Liver (tissue), 9 donors: ENCODE data around the gene KIRREL3. TPM values are rescaled to one million over a fixed set of nuclear protein-coding genes. Genes with fewer than 3 reads are reported as not detected.

Experiments used
- DNase-seq: peaks from one replicate; pipeline ENCODE4 v3.0.0-alpha.2; 2017; ENCODE audit warnings: low spot score
- H3K27ac ChIP-seq, 2 donors: one replicate each; pipeline ENCODE4 v1.7.0; 2013; ENCODE audit warnings: inconsistent platforms in 2 of 2, low read length in 2 of 2, control low read depth in 1 of 2, low read depth in 1 of 2, mild to moderate bottlenecking in 1 of 2
- H3K27me3 ChIP-seq, 4 donors: one replicate each; pipeline versions ENCODE4 v1.6.1 to v1.7.0; 2013; ENCODE audit warnings: low read length in 3 of 4, inconsistent platforms in 1 of 4, mild to moderate bottlenecking in 1 of 4, moderate library complexity in 1 of 4; ENCODE audit not compliant: control insufficient read depth in 4 of 4, insufficient read depth in 4 of 4
- H3K36me3 ChIP-seq, 4 donors: one replicate each; pipeline versions ENCODE4 v1.6.1 to v1.7.0; 2013; ENCODE audit warnings: low read length in 3 of 4, mild to moderate bottlenecking in 3 of 4, low read depth in 1 of 4, moderate library complexity in 1 of 4; ENCODE audit not compliant: control insufficient read depth in 4 of 4, insufficient read depth in 3 of 4
- H3K4me1 ChIP-seq, 4 donors: one replicate each; pipeline versions ENCODE4 v1.6.1 to v1.7.0; 2013; ENCODE audit warnings: low read length in 3 of 4, mild to moderate bottlenecking in 3 of 4, moderate library complexity in 1 of 4; ENCODE audit not compliant: control insufficient read depth in 4 of 4, insufficient read depth in 4 of 4
- H3K4me3 ChIP-seq, 3 donors: one replicate each; pipeline versions ENCODE4 v1.6.1 to v1.7.0; 2013; ENCODE audit warnings: low read length in 3 of 3, control low read depth in 1 of 3, low read depth in 1 of 3, mild to moderate bottlenecking in 1 of 3
- H3K9ac ChIP-seq, 2 donors: one replicate each; pipeline ENCODE4 v1.7.0; 2013; ENCODE audit warnings: low read length in 2 of 2, mild to moderate bottlenecking in 2 of 2, moderate library complexity in 2 of 2, control low read depth in 1 of 2, low read depth in 1 of 2
- H3K9me3 ChIP-seq, 4 donors: one replicate each; pipeline versions ENCODE4 v1.6.1 to v1.7.0; 2013; ENCODE audit warnings: low read length in 3 of 4; ENCODE audit not compliant: control insufficient read depth in 4 of 4
- EGR1 ChIP-seq, 2 donors: IDR thresholded peaks; 2 replicates each; pipeline ENCODE4 v1.6.1; 2016 to 2018; ENCODE audit warnings: antibody characterized with exemption in 2 of 2, low read depth in 2 of 2
- FOXA1 ChIP-seq: IDR thresholded peaks from 2 replicates; pipeline ENCODE4 v1.6.1; 2016; ENCODE audit warnings: antibody characterized with exemption
- FOXA2 ChIP-seq: IDR thresholded peaks from 2 replicates; pipeline ENCODE4 v1.6.1; 2016; ENCODE audit warnings: antibody characterized with exemption
- GABPA ChIP-seq, 2 donors: IDR thresholded peaks in 1 of 2; conservative IDR thresholded peaks in 1 of 2; 2 replicates each; pipeline ENCODE4 v1.6.1; 2016; ENCODE audit warnings: antibody characterized with exemption in 2 of 2, mild to moderate bottlenecking in 1 of 2, moderate library complexity in 1 of 2
- HNF4A ChIP-seq, 2 donors: conservative IDR thresholded peaks; 2 replicates each; pipeline ENCODE4 v1.6.1; 2016; ENCODE audit warnings: antibody characterized with exemption in 2 of 2, mild to moderate bottlenecking in 2 of 2
- HNF4G ChIP-seq: IDR thresholded peaks from 2 replicates; pipeline ENCODE4 v1.6.1; 2016; ENCODE audit warnings: antibody characterized with exemption
- JUND ChIP-seq, 2 donors: IDR thresholded peaks; 2 replicates each; pipeline ENCODE4 v1.6.1; 2016; ENCODE audit warnings: antibody characterized with exemption in 2 of 2
- NR2F2 ChIP-seq: IDR thresholded peaks from 2 replicates; pipeline ENCODE4 v1.6.1; 2016; ENCODE audit warnings: antibody characterized with exemption
- RAD21 ChIP-seq, 2 donors: IDR thresholded peaks; 2 replicates each; pipeline ENCODE4 v1.6.1; 2016; ENCODE audit warnings: antibody characterized with exemption in 2 of 2, mild to moderate bottlenecking in 2 of 2
- RXRA ChIP-seq, 2 donors: IDR thresholded peaks; 2 replicates each; pipeline ENCODE4 v1.6.1; 2017 to 2018; ENCODE audit warnings: antibody characterized with exemption in 2 of 2, mild to moderate bottlenecking in 1 of 2
- SP1 ChIP-seq: IDR thresholded peaks from 2 replicates; pipeline ENCODE4 v1.6.1; 2018; ENCODE audit warnings: antibody characterized with exemption, mild to moderate bottlenecking
- TAF1 ChIP-seq: conservative IDR thresholded peaks from 2 replicates; pipeline ENCODE4 v1.6.1; 2016; ENCODE audit warnings: antibody characterized with exemption, mild to moderate bottlenecking
- YY1 ChIP-seq: IDR thresholded peaks from 2 replicates; pipeline ENCODE4 v1.6.1; 2016; ENCODE audit warnings: antibody characterized with exemption, mild to moderate bottlenecking
- WGBS: extraction: QIAGEN DNeasy Blood & Tissue Kit; methylation state at CpG from one replicate; pipeline ENCODE4 v1.1.7; 2013; 5-methylcytosine and 5-hydroxymethylcytosine counted together
- polyA plus RNA-seq, 2 donors: library from polyadenylated mRNA; stranded (reverse) in 1 of 2; unstranded in 1 of 2; fragments of 200-250 nt in 1 of 2; fragments of >200 nt in 1 of 2; fragmentation: Nextera tagmentation in 1 of 2; extraction: Ambion mirVana in 1 of 2; gene quantifications; one replicate each; pipeline versions ENCODE4 v1.2.1 to v1.2.3, GENCODE V29; 2013 to 2015
- total RNA-seq, 2 donors: library from RNA; depleted of rRNA; stranded (reverse); fragments of >200 nt; gene quantifications; one replicate each; pipeline ENCODE4 v1.2.3, GENCODE V29; 2014
- TF ChIP-seq, protein P1 (sequence below): IDR thresholded peaks from 2 replicates; pipeline ENCODE4 v1.6.1; 2016; ENCODE audit warnings: antibody characterized with exemption
- TF ChIP-seq, protein P2 (sequence below): IDR thresholded peaks from 2 replicates; pipeline ENCODE4 v1.6.1; 2016; ENCODE audit warnings: antibody characterized with exemption
- TF ChIP-seq, protein P3 (sequence below): fragments of 150-350 bp; IDR thresholded peaks from 2 replicates; pipeline ENCODE4 v1.5.1; 2017; ENCODE audit warnings: improper control_type of control experiment, low read depth, low read length; ENCODE audit not compliant: missing input control
- TF ChIP-seq, protein P4 (sequence below): IDR thresholded peaks from 2 replicates; pipeline ENCODE4 v1.6.1; 2016; ENCODE audit warnings: antibody characterized with exemption, mild to moderate bottlenecking
- TF ChIP-seq, protein P5 (sequence below): IDR thresholded peaks from 2 replicates; pipeline ENCODE4 v1.6.1; 2016; ENCODE audit warnings: antibody characterized with exemption
- donor health status: healthy.
- donor health status: healthy.
- donor health status: healthy.
- donor health status: healthy.
- donor health status: healthy.

KIRREL3 gene
- total and polyA plus RNA-seq, 4 donors = 0.03 to 0.29 (median 0.08) TPM; not detected in 1

DNA sequence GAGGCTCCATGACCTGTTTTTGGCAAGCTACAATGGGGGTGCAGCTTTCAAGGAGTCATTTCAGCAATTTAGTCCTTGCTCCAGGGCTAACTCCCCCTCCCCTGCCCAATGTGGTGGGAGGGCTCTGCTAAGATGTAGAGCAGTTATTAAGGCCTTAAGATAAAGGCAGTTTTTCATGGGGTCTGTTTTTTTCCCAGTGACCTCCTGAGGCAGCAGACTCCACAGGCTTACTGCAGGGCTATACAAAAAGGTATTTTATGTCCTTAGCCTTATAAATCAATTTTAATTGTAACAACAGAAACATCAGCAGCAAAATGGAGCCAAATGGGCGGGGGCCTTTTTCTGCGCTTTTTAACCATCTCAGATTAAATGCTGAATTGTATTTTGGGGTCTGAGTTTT is 192.3 kb downstream of the KIRREL3 start:
- 46% methylated on average over 2 of the region's 2 CpGs for WGBS
- Histone ChIP-seq H3K27me3 (no peaks in the 10 kb centered on the region), H3K36me3 (no peaks in the 10 kb centered on the region), H3K4me3 (no peak overlapping the region), H3K4me1 (no peaks in the 10 kb centered on the region), H3K9me3 (no peaks in the 10 kb centered on the region), H3K9ac (no peak overlapping the region), H3K27ac (no peak overlapping the region)
- no peak for TF ChIP-seq YY1
- TF ChIP-seq RXRA (IDR thresholded peaks at IDR 0.05) = no peak
- no peak for TF ChIP-seq TAF1
- no peak for TF ChIP-seq HNF4A (conservative IDR thresholded peaks at IDR 0.05)
- TF ChIP-seq, protein P1, sequence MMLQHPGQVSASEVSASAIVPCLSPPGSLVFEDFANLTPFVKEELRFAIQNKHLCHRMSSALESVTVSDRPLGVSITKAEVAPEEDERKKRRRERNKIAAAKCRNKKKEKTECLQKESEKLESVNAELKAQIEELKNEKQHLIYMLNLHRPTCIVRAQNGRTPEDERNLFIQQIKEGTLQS = no peak
- TF ChIP-seq NR2F2 = no peak
- TF ChIP-seq, protein P2, sequence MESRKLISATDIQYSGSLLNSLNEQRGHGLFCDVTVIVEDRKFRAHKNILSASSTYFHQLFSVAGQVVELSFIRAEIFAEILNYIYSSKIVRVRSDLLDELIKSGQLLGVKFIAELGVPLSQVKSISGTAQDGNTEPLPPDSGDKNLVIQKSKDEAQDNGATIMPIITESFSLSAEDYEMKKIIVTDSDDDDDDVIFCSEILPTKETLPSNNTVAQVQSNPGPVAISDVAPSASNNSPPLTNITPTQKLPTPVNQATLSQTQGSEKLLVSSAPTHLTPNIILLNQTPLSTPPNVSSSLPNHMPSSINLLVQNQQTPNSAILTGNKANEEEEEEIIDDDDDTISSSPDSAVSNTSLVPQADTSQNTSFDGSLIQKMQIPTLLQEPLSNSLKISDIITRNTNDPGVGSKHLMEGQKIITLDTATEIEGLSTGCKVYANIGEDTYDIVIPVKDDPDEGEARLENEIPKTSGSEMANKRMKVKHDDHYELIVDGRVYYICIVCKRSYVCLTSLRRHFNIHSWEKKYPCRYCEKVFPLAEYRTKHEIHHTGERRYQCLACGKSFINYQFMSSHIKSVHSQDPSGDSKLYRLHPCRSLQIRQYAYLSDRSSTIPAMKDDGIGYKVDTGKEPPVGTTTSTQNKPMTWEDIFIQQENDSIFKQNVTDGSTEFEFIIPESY = no peak
- TF ChIP-seq HNF4G = no peak
- TF ChIP-seq FOXA1 = no peak
- TF ChIP-seq, protein P3, sequence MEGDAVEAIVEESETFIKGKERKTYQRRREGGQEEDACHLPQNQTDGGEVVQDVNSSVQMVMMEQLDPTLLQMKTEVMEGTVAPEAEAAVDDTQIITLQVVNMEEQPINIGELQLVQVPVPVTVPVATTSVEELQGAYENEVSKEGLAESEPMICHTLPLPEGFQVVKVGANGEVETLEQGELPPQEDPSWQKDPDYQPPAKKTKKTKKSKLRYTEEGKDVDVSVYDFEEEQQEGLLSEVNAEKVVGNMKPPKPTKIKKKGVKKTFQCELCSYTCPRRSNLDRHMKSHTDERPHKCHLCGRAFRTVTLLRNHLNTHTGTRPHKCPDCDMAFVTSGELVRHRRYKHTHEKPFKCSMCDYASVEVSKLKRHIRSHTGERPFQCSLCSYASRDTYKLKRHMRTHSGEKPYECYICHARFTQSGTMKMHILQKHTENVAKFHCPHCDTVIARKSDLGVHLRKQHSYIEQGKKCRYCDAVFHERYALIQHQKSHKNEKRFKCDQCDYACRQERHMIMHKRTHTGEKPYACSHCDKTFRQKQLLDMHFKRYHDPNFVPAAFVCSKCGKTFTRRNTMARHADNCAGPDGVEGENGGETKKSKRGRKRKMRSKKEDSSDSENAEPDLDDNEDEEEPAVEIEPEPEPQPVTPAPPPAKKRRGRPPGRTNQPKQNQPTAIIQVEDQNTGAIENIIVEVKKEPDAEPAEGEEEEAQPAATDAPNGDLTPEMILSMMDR = no peak
- no peak for TF ChIP-seq FOXA2
- TF ChIP-seq SP1 = no peak
- TF ChIP-seq, protein P4, sequence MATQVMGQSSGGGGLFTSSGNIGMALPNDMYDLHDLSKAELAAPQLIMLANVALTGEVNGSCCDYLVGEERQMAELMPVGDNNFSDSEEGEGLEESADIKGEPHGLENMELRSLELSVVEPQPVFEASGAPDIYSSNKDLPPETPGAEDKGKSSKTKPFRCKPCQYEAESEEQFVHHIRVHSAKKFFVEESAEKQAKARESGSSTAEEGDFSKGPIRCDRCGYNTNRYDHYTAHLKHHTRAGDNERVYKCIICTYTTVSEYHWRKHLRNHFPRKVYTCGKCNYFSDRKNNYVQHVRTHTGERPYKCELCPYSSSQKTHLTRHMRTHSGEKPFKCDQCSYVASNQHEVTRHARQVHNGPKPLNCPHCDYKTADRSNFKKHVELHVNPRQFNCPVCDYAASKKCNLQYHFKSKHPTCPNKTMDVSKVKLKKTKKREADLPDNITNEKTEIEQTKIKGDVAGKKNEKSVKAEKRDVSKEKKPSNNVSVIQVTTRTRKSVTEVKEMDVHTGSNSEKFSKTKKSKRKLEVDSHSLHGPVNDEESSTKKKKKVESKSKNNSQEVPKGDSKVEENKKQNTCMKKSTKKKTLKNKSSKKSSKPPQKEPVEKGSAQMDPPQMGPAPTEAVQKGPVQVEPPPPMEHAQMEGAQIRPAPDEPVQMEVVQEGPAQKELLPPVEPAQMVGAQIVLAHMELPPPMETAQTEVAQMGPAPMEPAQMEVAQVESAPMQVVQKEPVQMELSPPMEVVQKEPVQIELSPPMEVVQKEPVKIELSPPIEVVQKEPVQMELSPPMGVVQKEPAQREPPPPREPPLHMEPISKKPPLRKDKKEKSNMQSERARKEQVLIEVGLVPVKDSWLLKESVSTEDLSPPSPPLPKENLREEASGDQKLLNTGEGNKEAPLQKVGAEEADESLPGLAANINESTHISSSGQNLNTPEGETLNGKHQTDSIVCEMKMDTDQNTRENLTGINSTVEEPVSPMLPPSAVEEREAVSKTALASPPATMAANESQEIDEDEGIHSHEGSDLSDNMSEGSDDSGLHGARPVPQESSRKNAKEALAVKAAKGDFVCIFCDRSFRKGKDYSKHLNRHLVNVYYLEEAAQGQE = no peak
- TF ChIP-seq, protein P5, sequence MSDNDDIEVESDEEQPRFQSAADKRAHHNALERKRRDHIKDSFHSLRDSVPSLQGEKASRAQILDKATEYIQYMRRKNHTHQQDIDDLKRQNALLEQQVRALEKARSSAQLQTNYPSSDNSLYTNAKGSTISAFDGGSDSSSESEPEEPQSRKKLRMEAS = no peak
- TF ChIP-seq JUND (IDR thresholded peaks at IDR 0.05) = no peak
- no peak for TF ChIP-seq GABPA (IDR thresholded peaks at IDR 0.05 in 1 of 2, conservative IDR thresholded peaks at IDR 0.05 in 1 of 2)
- no peak for TF ChIP-seq EGR1 (IDR thresholded peaks at IDR 0.05; ENCODE audit: low read depth in 2 of 2)
- no peak for TF ChIP-seq RAD21 (IDR thresholded peaks at IDR 0.05)
- no peak for DNase-seq
